GM21723 (cell line): Measurements from ENCODE around the gene TRIM66.

Source experiments
- ATAC-seq: cut with Tn5 transposase; IDR thresholded peaks from one replicate; pipeline ENCODE4 v1.9.1; 2021; ENCODE audit warnings: mild to moderate bottlenecking, moderate library complexity; ENCODE audit not compliant: unreplicated experiment

The TRIM66 gene

DNA sequence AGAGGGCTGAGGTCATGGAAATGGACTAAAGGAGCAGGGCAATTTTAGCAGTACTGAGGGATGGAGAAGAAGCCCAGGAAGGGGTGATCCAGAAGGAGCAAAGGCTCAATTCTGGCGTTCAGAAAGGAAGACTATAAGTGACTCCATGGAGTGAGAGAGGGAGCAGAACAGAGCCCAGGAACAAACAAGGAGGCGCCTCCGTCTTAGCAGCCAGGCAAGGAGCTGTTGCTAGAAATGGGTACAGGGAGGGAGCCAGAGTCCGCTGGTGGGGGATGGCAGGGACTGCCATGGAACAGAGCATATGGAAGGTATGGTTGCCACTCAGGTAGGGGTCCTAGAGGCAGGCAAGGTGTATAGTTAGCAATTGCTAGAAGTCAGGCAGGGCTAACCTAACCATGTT, 68.0 kb downstream of the TRIM66 start:
- no peak for ATAC-seq

DNA sequence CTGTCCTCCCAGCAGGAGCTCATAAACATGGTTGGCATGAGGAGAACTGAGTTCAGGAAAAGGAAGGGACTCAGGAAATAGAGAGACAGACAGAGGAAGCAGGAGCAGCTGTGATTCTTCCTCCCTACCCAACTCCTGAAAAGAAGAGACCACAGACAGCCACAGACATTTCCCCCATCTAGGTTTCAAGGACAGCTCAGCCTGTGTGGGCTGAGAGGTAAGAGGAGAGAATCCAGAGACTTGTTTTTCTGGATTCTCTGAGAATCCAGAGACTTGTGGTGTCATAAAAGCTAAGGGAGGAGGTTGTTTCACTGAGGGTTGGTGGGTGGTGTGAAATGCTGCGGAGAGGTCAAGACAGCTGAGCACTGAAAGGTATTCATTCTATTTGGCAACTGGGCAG, 69.4 kb downstream of the TRIM66 start:
- no peak for ATAC-seq

- no peak for ATAC-seq
Observed at GRCh38 chr11:8612522-8612921, 69.9 kb downstream of the TRIM66 start.

DNA sequence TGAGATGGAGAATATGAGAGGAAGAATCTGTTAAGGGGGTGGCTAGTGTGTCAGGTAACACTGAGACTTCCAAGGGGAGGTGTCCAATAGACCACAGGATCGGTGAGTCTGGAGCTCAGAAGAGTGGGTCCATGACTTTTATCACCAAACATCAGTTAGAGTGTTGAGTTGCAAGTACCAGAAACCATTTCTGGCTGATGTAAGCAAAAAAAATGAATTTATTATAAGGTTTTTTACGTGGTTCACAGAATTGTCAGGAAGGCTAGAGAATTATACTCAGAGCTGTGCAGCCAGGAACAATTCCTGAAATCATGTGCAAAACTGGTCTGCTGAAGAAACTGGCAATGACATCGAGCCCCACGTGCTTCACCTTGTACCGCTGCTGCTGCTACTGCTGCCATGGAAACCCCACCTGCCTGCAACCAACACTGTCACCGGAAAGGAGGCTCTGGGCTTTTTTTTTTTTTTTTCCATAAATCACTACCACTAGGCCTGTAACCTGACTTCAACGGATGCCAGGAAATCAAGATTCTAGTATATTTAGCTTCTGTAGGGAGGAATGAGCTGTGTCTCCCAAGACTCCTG, 71.8 kb downstream of the TRIM66 start:
- ATAC-seq, result no peak

DNA sequence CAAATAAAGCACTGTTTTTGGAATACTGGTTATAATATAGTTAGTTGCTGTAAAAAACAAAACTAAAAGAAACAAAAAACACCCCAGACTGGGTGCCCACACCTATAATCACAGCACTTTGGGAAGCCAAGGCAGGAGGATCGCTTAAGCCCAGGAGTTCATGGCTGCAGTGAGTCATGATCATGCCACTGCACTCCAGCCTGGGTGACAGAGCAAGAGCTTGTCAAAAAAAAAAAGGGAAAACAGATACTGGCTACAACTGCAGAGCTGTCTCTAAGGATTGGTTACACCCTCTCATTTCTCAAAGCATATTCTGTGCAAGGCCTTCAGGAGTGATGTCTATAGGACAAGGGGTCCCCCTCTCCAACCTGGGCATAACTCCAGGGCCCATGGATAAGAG, 73.8 kb downstream of the TRIM66 start:
- ATAC-seq, result no peak

- ATAC-seq, result no peak
Observed at GRCh38 chr11:8605971-8606563, 76.4 kb downstream of the TRIM66 start.

DNA sequence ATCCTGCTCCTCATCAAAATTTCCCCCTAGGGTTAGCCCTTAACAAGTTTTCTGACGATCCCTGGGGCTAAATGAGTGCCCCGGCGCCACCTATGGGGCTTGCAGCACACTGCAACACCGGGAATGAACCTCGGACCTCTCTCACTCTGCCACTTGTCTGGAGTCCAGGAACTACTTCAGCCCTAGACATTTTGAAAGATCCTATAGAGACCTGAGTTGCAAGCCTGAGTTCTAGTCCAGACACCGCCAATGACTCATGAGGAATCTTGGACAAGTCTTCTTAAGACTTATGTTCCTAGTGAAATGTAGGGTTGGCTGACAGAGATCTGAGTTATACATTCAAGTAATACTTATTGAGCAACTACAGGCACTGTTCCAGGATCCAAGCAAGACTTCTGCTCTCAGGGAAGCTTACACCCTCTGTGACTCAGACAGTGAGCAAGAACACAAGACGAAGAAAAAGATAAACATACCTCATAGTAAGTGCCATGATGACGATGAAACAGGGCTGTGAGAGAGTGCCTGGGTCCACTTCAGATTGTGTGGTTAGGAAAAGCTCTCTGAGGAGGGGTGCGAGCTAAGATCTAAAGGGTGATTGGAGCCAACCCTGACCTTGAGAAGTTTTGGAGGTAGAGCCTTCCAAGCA, 78.3 kb downstream of the TRIM66 start:
- peak; percentile 89 for ATAC-seq

GRCh38 chr11:8603696-8604077, 78.8 kb downstream of the TRIM66 start:
- ATAC-seq, result no peak

DNA sequence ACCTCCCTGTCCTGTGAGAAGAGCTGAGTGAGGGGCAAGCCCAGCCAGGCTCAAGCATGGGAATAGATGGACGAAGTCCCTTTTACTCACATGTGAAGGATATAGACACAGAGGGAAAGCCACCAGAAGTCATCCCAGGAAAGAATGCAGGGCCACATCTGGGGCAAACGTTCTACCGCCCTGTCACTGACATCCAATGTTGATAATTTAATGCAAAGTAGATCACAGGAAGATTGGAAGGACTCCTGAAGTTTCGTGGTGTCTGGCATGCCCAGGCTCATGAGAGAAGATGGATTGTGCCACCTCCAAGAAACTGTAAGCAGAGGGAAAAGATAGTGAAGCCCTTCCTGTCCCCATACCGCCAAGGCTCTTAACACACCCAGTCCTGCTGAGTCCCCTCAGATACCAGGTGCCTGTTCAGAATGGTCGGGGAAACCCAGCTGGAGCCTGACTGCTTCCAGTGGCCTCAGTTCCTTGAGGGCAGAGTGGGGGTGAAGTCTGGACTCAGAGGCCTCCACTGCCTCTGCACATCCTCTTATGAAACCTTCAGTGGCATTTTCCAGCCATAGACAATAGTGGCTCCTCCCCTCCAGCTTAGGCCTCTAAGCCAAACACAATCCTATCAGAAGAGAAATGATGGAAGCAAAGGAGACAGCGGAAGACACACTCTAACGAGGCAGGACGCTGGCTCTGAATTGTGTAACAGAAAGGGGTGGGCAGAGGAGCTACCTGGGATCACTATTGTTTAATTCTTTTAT, 80.9 kb downstream of the TRIM66 start:
- no peak for ATAC-seq

- no peak for ATAC-seq
Observed at GRCh38 chr11:8598506-8598905, 84.0 kb downstream of the TRIM66 start.

GRCh38 chr11:8597182-8597581, 85.3 kb downstream of the TRIM66 start:
- no peak for ATAC-seq

- ATAC-seq, result no peak
Observed at GRCh38 chr11:8596504-8597046, 85.9 kb downstream of the TRIM66 start.

GRCh38 chr11:8593935-8594909, 88.2 kb downstream of the TRIM66 start, which contains the start of gene STK33:
Gene STK33 (minus strand): TSS chr11:8594228. CDS start chr11:8474905, 119,323 bp downstream.
- ATAC-seq, result peak; percentile 95

DNA sequence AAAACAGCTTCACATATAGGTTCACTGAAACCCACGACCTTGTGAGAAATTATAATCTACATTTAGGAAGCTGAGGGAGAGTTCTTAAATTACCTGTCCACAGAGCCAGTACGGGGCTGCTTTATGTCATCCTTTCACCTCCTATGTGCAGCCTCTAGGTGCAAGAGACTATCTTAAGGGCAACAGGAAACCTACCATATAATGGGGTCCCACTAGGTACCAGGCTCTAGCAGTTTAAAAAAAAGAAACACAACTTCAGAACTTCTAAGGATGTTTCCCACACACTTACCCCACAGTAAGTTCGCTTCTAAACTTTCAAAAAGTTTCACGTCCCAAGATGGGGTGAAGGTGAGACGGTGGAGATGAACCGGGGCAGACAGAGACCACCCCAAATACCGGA, 89.0 kb downstream of the TRIM66 start:
- ATAC-seq, result peak; percentile 19

- ATAC-seq, result no peak
Observed at GRCh38 chr11:8587915-8588314, 94.5 kb downstream of the TRIM66 start.

DNA sequence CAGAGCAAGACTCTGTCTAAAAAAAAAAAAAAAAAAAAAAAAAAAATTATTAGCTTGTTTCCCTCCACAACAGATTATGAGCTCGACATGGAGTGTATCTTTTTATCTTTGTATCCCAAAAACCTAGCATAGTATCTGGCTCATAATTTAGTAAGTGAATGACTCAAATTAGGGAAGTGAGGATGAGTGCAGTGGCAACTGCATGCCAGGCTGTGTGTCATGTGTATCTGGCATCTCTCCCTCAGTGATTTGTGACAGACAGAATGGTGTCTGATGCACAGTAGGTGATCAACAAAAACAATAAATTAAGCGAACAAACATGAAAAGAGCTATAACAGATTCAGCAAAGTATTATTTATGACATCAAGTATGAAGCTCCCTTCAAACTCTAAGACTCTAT, 95.7 kb downstream of the TRIM66 start:
- no peak for ATAC-seq

GRCh38 chr11:8586184-8586583, 96.3 kb downstream of the TRIM66 start:
- no peak for ATAC-seq

- no peak for ATAC-seq
Observed at GRCh38 chr11:8584511-8584910, 98.0 kb downstream of the TRIM66 start.

- ATAC-seq, result no peak
Observed at GRCh38 chr11:8584082-8584481, 98.4 kb downstream of the TRIM66 start.

DNA sequence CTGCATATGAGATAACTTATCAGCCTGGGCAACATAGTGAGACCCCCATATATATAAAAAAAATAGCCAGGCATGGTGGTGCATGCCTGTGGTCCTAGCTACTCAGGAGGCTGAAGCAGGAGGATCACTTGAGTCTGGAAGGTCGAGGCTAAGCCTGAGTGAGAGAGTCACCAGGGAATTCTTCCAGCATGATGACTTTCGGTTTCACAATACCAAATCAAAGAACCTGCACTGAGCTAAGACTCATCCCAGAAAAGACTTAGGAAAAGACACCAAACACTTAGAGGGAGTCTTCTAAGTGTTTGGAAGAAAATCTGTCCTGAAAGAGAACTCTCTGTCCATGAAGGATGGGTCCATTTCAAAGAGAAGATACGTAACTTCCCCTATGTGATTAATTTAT, 101.2 kb downstream of the TRIM66 start:
- ATAC-seq, result no peak
